Aorta (tissue), 5 donors: ENCODE measurements around the gene RETSAT. TPM values are rescaled to one million over a fixed set of nuclear protein-coding genes. Genes with fewer than 3 reads are reported as not detected.
"Not testable (repeated sequence)": the region's sequence is repeated elsewhere in the genome, so short reads cannot be mapped to it uniquely, and the experiment has no call there.

ENCODE experiments used
- ATAC-seq: fragments of 200-7000 bp; cut with Tn5 transposase; one replicate; pipeline ENCODE4 v1.9.1; 2022; ENCODE audit warnings: moderate library complexity; ENCODE audit not compliant: low FRiP score
- DNase-seq, 2 donors: peaks; one replicate each; pipeline ENCODE4 v3.0.0-alpha.2; 2020
- H3K27ac ChIP-seq, 2 donors: one replicate each; pipeline ENCODE4 v1.5.1; 2013; ENCODE audit warnings: low read length in 2 of 2, mild to moderate bottlenecking in 2 of 2, moderate library complexity in 2 of 2, control low read depth in 1 of 2, inconsistent platforms in 1 of 2, low read depth in 1 of 2
- H3K27me3 ChIP-seq, 2 donors: one replicate each; pipeline ENCODE4 v1.6.1; 2013; ENCODE audit warnings: control low read depth in 1 of 2, low read length in 1 of 2, mild to moderate bottlenecking in 1 of 2, moderate library complexity in 1 of 2; ENCODE audit not compliant: insufficient read depth in 2 of 2, control insufficient read depth in 1 of 2
- H3K36me3 ChIP-seq, 2 donors: one replicate each; pipeline ENCODE4 v1.6.1; 2013; ENCODE audit warnings: control low read depth in 1 of 2, low read length in 1 of 2, mild to moderate bottlenecking in 1 of 2; ENCODE audit not compliant: insufficient read depth in 2 of 2, control insufficient read depth in 1 of 2
- H3K4me1 ChIP-seq, 2 donors: one replicate each; pipeline ENCODE4 v1.6.1; 2013; ENCODE audit warnings: low read length in 2 of 2, control low read depth in 1 of 2, mild to moderate bottlenecking in 1 of 2, moderate library complexity in 1 of 2; ENCODE audit not compliant: insufficient read depth in 2 of 2, control insufficient read depth in 1 of 2
- H3K4me3 ChIP-seq, 2 donors: one replicate each; pipeline ENCODE4 v1.5.1; 2013; ENCODE audit warnings: low read length in 2 of 2, control low read depth in 1 of 2, mild to moderate bottlenecking in 1 of 2
- H3K9me3 ChIP-seq: one replicate; pipeline ENCODE4 v1.6.1; 2013; ENCODE audit warnings: mild to moderate bottlenecking, low read length; ENCODE audit not compliant: control insufficient read depth
- WGBS, 2 donors: extraction: QIAGEN DNeasy Blood & Tissue Kit; methylation state at CpG; one replicate each; pipeline ENCODE4 v1.1.7; 2013; 5-methylcytosine and 5-hydroxymethylcytosine counted together
- intact Hi-C, 2 donors: fragments of 100-400 bp; cut with DNase I; formaldehyde crosslinking; loops; one replicate each; pipeline versions ENCODE4 v1.14.2 to v1.15.0; 2022
- polyA plus RNA-seq, 2 donors: library from polyadenylated mRNA; stranded (reverse); fragments of 200-250 nt; gene quantifications; one replicate each; pipeline ENCODE4 v1.2.3, GENCODE V29; 2013
- total RNA-seq, 2 donors: library from RNA; stranded (reverse); fragmentation: NEBNext Ultra II Directional; extraction: Animal tissue kit (Norgen Biotek cat#: 25700); gene quantifications; one replicate each; pipeline ENCODE4 v1.2.1, GENCODE V29; 2021
- donor health status: healthy with polysubstance abuse.
- donor health status: Bipolar disorder and iron deficiency.
- donor health status: DM: no; HTN: no; CAD: no.
- donor health status: DM: no; HTN: no; CAD: no.
- donor health status: DM: yes; HTN: yes; CAD: no.

RETSAT gene
- total and polyA plus RNA-seq, 4 donors, result 18.9 to 29.5 (median 23.3) TPM

DNA sequence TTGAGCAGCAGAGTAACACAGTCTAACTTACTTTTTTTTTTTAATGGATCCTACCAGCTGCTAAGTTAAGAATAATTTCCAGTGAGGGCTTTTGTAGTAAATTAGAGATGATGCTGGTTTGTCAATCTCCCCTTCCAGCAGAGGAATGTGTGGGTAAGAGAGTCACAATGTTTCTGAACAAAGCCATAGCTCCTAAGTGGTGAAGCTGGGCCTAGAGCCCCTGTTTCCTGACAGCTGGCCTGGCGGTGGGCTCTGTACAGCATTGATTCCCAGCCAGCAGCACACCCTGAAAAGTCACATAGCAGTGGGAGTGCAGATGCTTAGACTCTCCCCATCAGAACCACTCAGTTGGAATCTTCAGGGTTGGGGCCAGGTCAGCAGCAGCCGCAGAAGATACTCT lies 31.4 kb upstream of the RETSAT start:
- intact Hi-C loops, result no loop called here
- WGBS, 2 donors, result 70 to 85% methylated on average over 2 of the region's 2 CpGs
- no peaks in the 10 kb centered on the region for H3K9me3 ChIP-seq
- H3K36me3 ChIP-seq, result peaks cover 0 to 4% of the 10 kb centered on the region in 2 donors
- H3K4me1 ChIP-seq, result no peaks in the 10 kb centered on the region
- H3K27me3 ChIP-seq, result no peaks in the 10 kb centered on the region
- H3K4me3 ChIP-seq, result no peak overlapping the region
- DNase-seq (no peak), ATAC-seq (no peak)
- H3K27ac ChIP-seq, result no peak overlapping the region

GRCh38 chr2:85383850-85384249 lies 29.5 kb upstream of the RETSAT start:
- no peak for DNase-seq

GRCh38 chr2:85383151-85383550 lies 28.8 kb upstream of the RETSAT start:
- H3K9me3 ChIP-seq, intact Hi-C loops, H3K27me3 ChIP-seq, ATAC-seq, H3K36me3 ChIP-seq, H3K27ac ChIP-seq, H3K4me3 ChIP-seq, H3K4me1 ChIP-seq, DNase-seq: not testable (repeated sequence)
- 89 to 91% methylated on average over 5 of the region's 5 CpGs for WGBS, 2 donors

More at GRCh38 chr2:85383850-85384249, 29.5 kb upstream of the RETSAT start:
- Histone ChIP-seq H3K27ac (no peak overlapping the region), H3K4me3 (no peak overlapping the region), H3K36me3 (peaks cover 0 to 4% of the 10 kb centered on the region in 2 donors), H3K27me3 (no peaks in the 10 kb centered on the region), H3K4me1 (no peaks in the 10 kb centered on the region), H3K9me3 (no peaks in the 10 kb centered on the region)
- 85 to 90% methylated on average over 4 of the region's 4 CpGs for WGBS, 2 donors
- ATAC-seq, result no peak
- intact Hi-C loops, result no loop called here

DNA sequence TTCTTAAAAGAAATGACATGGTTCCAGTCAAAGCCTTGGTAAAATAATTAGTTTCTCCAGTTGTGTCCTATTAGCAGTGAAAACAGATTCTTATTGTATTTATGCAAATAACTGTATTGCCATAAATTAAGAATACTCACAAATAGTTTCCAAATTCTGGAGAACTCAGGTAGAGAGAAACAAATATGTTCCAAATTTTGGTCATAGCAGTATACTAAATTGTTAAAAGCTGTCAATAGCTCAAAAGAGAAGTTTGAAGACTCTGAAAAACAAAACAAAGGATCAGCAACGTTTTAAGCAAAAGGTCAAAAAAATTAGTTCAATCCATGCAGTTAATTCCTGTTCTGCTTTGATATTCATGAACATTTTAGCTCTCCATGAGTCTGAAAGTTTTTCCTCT lies 25.7 kb upstream of the RETSAT start:
- H3K36me3 ChIP-seq, result peaks cover 0 to 3% of the 10 kb centered on the region in 2 donors
- intact Hi-C loops, result no loop called here

GRCh38 chr2:85378257-85378656 lies 23.9 kb upstream of the RETSAT start:
- intact Hi-C loops, result no loop called here
- Histone ChIP-seq H3K27ac (no peak overlapping the region), H3K36me3 (peaks cover 0 to 2% of the 10 kb centered on the region in 2 donors), H3K27me3 (no peaks in the 10 kb centered on the region), H3K4me3 (no peak overlapping the region), H3K9me3 (no peaks in the 10 kb centered on the region), H3K4me1 (no peaks in the 10 kb centered on the region)
- no peak for ATAC-seq
- no peak for DNase-seq
- 88 to 92% methylated on average over 5 of the region's 5 CpGs for WGBS, 2 donors

More for the DNA sequence above, 25.7 kb upstream of the RETSAT start:
- no peaks in the 10 kb centered on the region for H3K27me3 ChIP-seq
- no peaks in the 10 kb centered on the region for H3K9me3 ChIP-seq
- H3K4me1 ChIP-seq, result no peaks in the 10 kb centered on the region
- DNase-seq, result no peak
- 84 to 90% methylated on average over 1 of the region's 1 CpG for WGBS, 2 donors
- H3K27ac ChIP-seq, result no peak overlapping the region
- ATAC-seq, result no peak
- no peak overlapping the region for H3K4me3 ChIP-seq

DNA sequence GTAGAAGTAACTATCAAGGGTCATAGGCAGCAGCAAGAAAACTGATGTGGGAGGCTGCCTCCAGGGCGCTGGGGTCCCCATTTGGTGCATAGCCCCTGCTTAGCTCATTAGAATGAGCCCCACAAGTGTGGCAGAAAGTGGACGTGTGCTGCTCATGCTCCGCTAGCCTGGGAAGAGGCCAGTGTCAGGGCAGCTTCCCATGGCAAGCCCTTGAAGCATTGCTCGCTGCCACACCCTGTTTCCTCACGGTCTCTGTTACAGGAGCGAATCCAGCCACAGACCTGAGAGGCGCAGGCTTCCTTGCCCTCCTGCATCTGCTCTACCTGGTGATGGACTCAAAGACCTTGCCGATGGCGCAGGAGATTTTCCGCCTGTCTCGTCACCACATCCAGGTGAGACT lies 22.8 kb upstream of the RETSAT start:
- H3K9me3 ChIP-seq, result no peaks in the 10 kb centered on the region
- DNase-seq (no peak), ATAC-seq (no peak)
- H3K4me1 ChIP-seq, result no peaks in the 10 kb centered on the region
- H3K36me3 ChIP-seq, result peaks cover 0 to 2% of the 10 kb centered on the region in 2 donors
- H3K4me3 ChIP-seq, result no peak overlapping the region
- H3K27me3 ChIP-seq, result no peaks in the 10 kb centered on the region
- intact Hi-C loops, result no loop called here
- no peak overlapping the region for H3K27ac ChIP-seq
- 89 to 93% methylated on average over 11 of the region's 11 CpGs for WGBS, 2 donors

- Histone ChIP-seq H3K27me3 (no peaks in the 10 kb centered on the region), H3K4me3 (no peak overlapping the region), H3K9me3 (no peaks in the 10 kb centered on the region), H3K36me3 (peaks cover 0 to 2% of the 10 kb centered on the region in 2 donors), H3K27ac (no peak overlapping the region), H3K4me1 (no peaks in the 10 kb centered on the region)
- ATAC-seq, result no peak
- 92 to 93% methylated on average over 5 of the region's 5 CpGs for WGBS, 2 donors
- intact Hi-C loops, result no loop called here
- no peak for DNase-seq
Measured at GRCh38 chr2:85376291-85377065, 22.1 kb upstream of the RETSAT start.

DNA sequence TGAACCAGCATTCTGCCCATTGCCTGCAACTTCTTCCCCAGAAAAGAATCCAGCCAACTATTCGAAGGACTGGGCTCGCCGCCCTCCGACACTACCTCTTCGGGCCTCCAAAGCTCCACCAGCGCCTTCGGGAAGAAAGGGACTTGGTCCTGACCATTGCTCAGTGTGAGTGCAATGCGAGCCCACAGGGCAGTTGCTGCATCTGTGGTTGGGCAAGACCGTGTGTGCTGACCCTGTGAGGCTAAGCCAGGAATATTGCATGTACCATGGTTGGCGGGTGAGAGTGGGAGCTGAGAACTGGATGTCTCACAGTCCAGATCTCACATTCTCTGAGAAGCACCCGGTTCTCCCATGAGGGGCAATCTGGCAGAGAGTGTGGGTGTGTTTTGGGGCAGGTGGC lies 16.7 kb upstream of the RETSAT start:
- 94 to 96% methylated on average over 11 of the region's 11 CpGs for WGBS, 2 donors
- H3K4me3 ChIP-seq, result no peak overlapping the region
- H3K27ac ChIP-seq, result no peak overlapping the region
- no peaks in the 10 kb centered on the region for H3K36me3 ChIP-seq
- intact Hi-C loops, result no loop called here
- no peaks in the 10 kb centered on the region for H3K27me3 ChIP-seq
- H3K9me3 ChIP-seq, result no peaks in the 10 kb centered on the region
- no peak for DNase-seq
- ATAC-seq, result no peak
- H3K4me1 ChIP-seq, result no peaks in the 10 kb centered on the region

- Histone ChIP-seq H3K27ac (no peak overlapping the region), H3K36me3 (peaks cover 0 to 2% of the 10 kb centered on the region in 2 donors), H3K4me1 (no peaks in the 10 kb centered on the region), H3K4me3 (no peak overlapping the region), H3K9me3 (no peaks in the 10 kb centered on the region), H3K27me3 (no peaks in the 10 kb centered on the region)
- DNase-seq (no peak), ATAC-seq (no peak)
- 33 to 40% methylated on average over 5 of the region's 5 CpGs for WGBS, 2 donors
- intact Hi-C loops, result no loop called here
Measured at GRCh38 chr2:85369500-85369899, 15.2 kb upstream of the RETSAT start.
